Measurements from ENCODE around the gene WASL.
A peak's percentile ranks its signal among the peaks of the same experiment; 100 is the strongest.
"Not testable (repeated sequence)": the region's sequence is repeated elsewhere in the genome, so short reads cannot be mapped to it uniquely, and the experiment has no call there.

Gene WASL

GRCh38 chr7:123658023-123658422 lies 90.8 kb downstream of the WASL start:
- no peak for DNase-seq (ENCODE audit: low spot score)

- no peak for DNase-seq (ENCODE audit: low spot score)
Observed at GRCh38 chr7:123657304-123657685, 91.5 kb downstream of the WASL start.

GRCh38 chr7:123656544-123657303 lies 92.1 kb downstream of the WASL start:
- no peak for DNase-seq (ENCODE audit: low spot score)

- no peak for DNase-seq (ENCODE audit: low spot score)
Observed at GRCh38 chr7:123655614-123656013, 93.2 kb downstream of the WASL start, which contains the start of gene LMOD2. LMOD2 (plus strand) TSS chr7:123655866; CDS start chr7:123655964, 98 bp downstream.

GRCh38 chr7:123653162-123653561 lies 95.6 kb downstream of the WASL start:
- DNase-seq (ENCODE audit: low spot score), result no peak

GRCh38 chr7:123652406-123652805 lies 96.4 kb downstream of the WASL start:
- no peak for DNase-seq (ENCODE audit: low spot score)

GRCh38 chr7:123650595-123650994 lies 98.2 kb downstream of the WASL start:
- DNase-seq (ENCODE audit: low spot score), result no peak

- no peak for DNase-seq (ENCODE audit: low spot score)
Observed at GRCh38 chr7:123649964-123650363, 98.8 kb downstream of the WASL start.

- DNase-seq (ENCODE audit: low spot score), result no peak
Observed at GRCh38 chr7:123647106-123647730, 101.6 kb downstream of the WASL start.

GRCh38 chr7:123645516-123645915 lies 103.3 kb downstream of the WASL start:
- DNase-seq (ENCODE audit: low spot score), result no peak

GRCh38 chr7:123643495-123644441 lies 105.0 kb downstream of the WASL start:
- peak; percentile 75 for DNase-seq (ENCODE audit: low spot score)

- DNase-seq (ENCODE audit: low spot score), result no peak
Observed at GRCh38 chr7:123641901-123642300, 106.9 kb downstream of the WASL start.

- no peak for DNase-seq (ENCODE audit: low spot score)
Observed at GRCh38 chr7:123640583-123640982, 108.2 kb downstream of the WASL start.

- no peak for DNase-seq (ENCODE audit: low spot score)
Observed at GRCh38 chr7:123639631-123640030, 109.2 kb downstream of the WASL start.

- no peak for DNase-seq (ENCODE audit: low spot score)
Observed at GRCh38 chr7:123637878-123638277, 110.9 kb downstream of the WASL start.

- DNase-seq (ENCODE audit: low spot score), result no peak
Observed at GRCh38 chr7:123637203-123637602, 111.6 kb downstream of the WASL start.

- DNase-seq (ENCODE audit: low spot score), result peak; percentile 39
Observed at GRCh38 chr7:123635551-123636359, 113.0 kb downstream of the WASL start.

- not testable (repeated sequence) for DNase-seq (ENCODE audit: low spot score)
Observed at GRCh38 chr7:123634011-123634573, 114.7 kb downstream of the WASL start.

- no peak for DNase-seq (ENCODE audit: low spot score)
Observed at GRCh38 chr7:123633553-123633952, 115.2 kb downstream of the WASL start.

GRCh38 chr7:123632808-123633207 lies 116.0 kb downstream of the WASL start:
- DNase-seq (ENCODE audit: low spot score), result no peak

Measured in LoVo (cell line).